ENCODE measurements around the gene WFDC8.

DNA sequence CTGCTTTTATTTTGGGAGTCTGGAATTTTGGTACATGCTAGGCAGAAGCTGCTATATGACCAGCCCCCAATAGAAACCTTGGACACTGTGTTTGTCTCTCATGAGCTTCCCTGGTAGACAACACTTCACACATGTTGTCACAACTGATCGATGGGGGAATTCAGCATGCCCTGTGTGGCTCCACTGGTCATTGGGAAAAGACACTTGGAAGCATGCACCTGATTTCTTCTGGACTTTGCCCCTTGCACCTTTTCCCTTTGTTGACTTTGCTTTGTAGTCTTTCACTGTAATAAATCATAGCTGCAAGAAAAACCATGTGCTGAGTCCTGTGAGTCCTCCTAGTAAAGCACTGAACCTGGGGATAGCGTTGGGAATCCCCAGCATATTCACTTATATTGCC is 42.5 kb upstream of the WFDC8 start:
- TF ChIP-seq, protein P1, sequence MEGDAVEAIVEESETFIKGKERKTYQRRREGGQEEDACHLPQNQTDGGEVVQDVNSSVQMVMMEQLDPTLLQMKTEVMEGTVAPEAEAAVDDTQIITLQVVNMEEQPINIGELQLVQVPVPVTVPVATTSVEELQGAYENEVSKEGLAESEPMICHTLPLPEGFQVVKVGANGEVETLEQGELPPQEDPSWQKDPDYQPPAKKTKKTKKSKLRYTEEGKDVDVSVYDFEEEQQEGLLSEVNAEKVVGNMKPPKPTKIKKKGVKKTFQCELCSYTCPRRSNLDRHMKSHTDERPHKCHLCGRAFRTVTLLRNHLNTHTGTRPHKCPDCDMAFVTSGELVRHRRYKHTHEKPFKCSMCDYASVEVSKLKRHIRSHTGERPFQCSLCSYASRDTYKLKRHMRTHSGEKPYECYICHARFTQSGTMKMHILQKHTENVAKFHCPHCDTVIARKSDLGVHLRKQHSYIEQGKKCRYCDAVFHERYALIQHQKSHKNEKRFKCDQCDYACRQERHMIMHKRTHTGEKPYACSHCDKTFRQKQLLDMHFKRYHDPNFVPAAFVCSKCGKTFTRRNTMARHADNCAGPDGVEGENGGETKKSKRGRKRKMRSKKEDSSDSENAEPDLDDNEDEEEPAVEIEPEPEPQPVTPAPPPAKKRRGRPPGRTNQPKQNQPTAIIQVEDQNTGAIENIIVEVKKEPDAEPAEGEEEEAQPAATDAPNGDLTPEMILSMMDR (IDR thresholded peaks at IDR 0.05; ENCODE audit: low read depth, low read length, poor library complexity, severe bottlenecking), result no peak
- no peak for TF ChIP-seq EZH2phosphoT487 (IDR thresholded peaks at IDR 0.05; ENCODE audit: borderline replicate concordance, low read length)

Measured in DOHH2 (cell line).